ENCODE measurements around the gene ASPHD1. TPM values are rescaled to one million over a fixed set of nuclear protein-coding genes. Genes with fewer than 3 reads are reported as not detected.

Gene ASPHD1
- total RNA-seq, 1 donor from 2014 or later, result 3.2 TPM

- no peak overlapping the region for H3K27ac Mint-ChIP-seq (ENCODE audit: unreplicated experiment)
- no peak for DNase-seq (ENCODE audit: low spot score)
- H3K36me3 Mint-ChIP-seq (ENCODE audit: low read depth), result no peaks in the 10 kb centered on the region
- H3K9me3 Mint-ChIP-seq (ENCODE audit: low read depth), result no peaks in the 10 kb centered on the region
- peaks cover 11% of the 10 kb centered on the region for H3K27me3 Mint-ChIP-seq (ENCODE audit: low read depth)
- peaks cover 1% of the 10 kb centered on the region for H3K4me1 Mint-ChIP-seq (ENCODE audit: low read depth)
- no peak for TF ChIP-seq CTCF (IDR thresholded peaks at IDR 0.05)
- H3K4me3 Mint-ChIP-seq (ENCODE audit: unreplicated experiment), result no peak overlapping the region
Measured at GRCh38 chr16:29871822-29872546, 28.3 kb upstream of the ASPHD1 start.

- H3K9me3 Mint-ChIP-seq (ENCODE audit: low read depth), result no peaks in the 10 kb centered on the region
- H3K4me1 Mint-ChIP-seq (ENCODE audit: low read depth), result peaks cover 10% of the 10 kb centered on the region
- H3K4me3 Mint-ChIP-seq (ENCODE audit: unreplicated experiment), result no peak overlapping the region
- no peak for TF ChIP-seq CTCF (IDR thresholded peaks at IDR 0.05)
- peaks cover 23% of the 10 kb centered on the region for H3K27me3 Mint-ChIP-seq (ENCODE audit: low read depth)
- H3K27ac Mint-ChIP-seq (ENCODE audit: unreplicated experiment), result no peak overlapping the region
- H3K36me3 Mint-ChIP-seq (ENCODE audit: low read depth), result peaks cover 5% of the 10 kb centered on the region
- DNase-seq (ENCODE audit: low spot score), result peak; percentile 90
Measured at GRCh38 chr16:29873319-29873718, 27.0 kb upstream of the ASPHD1 start.

GRCh38 chr16:29875206-29875605, 25.1 kb upstream of the ASPHD1 start:
- Mint-ChIP-seq H3K36me3 (ENCODE audit: low read depth) (peaks cover 5% of the 10 kb centered on the region), H3K4me3 (ENCODE audit: unreplicated experiment) (no peak overlapping the region), H3K27ac (ENCODE audit: unreplicated experiment) (no peak overlapping the region), H3K9me3 (ENCODE audit: low read depth) (no peaks in the 10 kb centered on the region), H3K4me1 (ENCODE audit: low read depth) (peaks cover 10% of the 10 kb centered on the region), H3K27me3 (ENCODE audit: low read depth) (peaks cover 23% of the 10 kb centered on the region)
- DNase-seq (ENCODE audit: low spot score), result no peak
- TF ChIP-seq CTCF (IDR thresholded peaks at IDR 0.05), result no peak

- H3K36me3 Mint-ChIP-seq (ENCODE audit: low read depth), result peaks cover 5% of the 10 kb centered on the region
- H3K4me3 Mint-ChIP-seq (ENCODE audit: unreplicated experiment), result no peak overlapping the region
- no peak overlapping the region for H3K27ac Mint-ChIP-seq (ENCODE audit: unreplicated experiment)
- peaks cover 10% of the 10 kb centered on the region for H3K4me1 Mint-ChIP-seq (ENCODE audit: low read depth)
- no peak for DNase-seq (ENCODE audit: low spot score)
- H3K27me3 Mint-ChIP-seq (ENCODE audit: low read depth), result peaks cover 23% of the 10 kb centered on the region
- no peaks in the 10 kb centered on the region for H3K9me3 Mint-ChIP-seq (ENCODE audit: low read depth)
- TF ChIP-seq CTCF (IDR thresholded peaks at IDR 0.05), result no peak
Measured at GRCh38 chr16:29876217-29876593, 24.1 kb upstream of the ASPHD1 start.

- H3K27me3 Mint-ChIP-seq (ENCODE audit: low read depth), result peaks cover 23% of the 10 kb centered on the region
- no peak for DNase-seq (ENCODE audit: low spot score)
- peak overlapping the region; percentile 50 for H3K4me3 Mint-ChIP-seq (ENCODE audit: unreplicated experiment)
- H3K9me3 Mint-ChIP-seq (ENCODE audit: low read depth), result no peaks in the 10 kb centered on the region
- no peak overlapping the region for H3K27ac Mint-ChIP-seq (ENCODE audit: unreplicated experiment)
- H3K4me1 Mint-ChIP-seq (ENCODE audit: low read depth), result peaks cover 10% of the 10 kb centered on the region
- peaks cover 5% of the 10 kb centered on the region for H3K36me3 Mint-ChIP-seq (ENCODE audit: low read depth)
- TF ChIP-seq CTCF (IDR thresholded peaks at IDR 0.05), result no peak
Measured at GRCh38 chr16:29876594-29877249, 23.6 kb upstream of the ASPHD1 start.

Data from chondrocyte (in vitro differentiated cells).